Natural killer cell (primary cell): ENCODE results near the gene COA3. TPM values are rescaled to one million over a fixed set of nuclear protein-coding genes. Genes with fewer than 3 reads are reported as not detected.

Experiments used
- ATAC-seq, 3 donors: fragments of 150-1000 bp in 2 of 3; fragments of 200-7000 bp in 1 of 3; cut with Tn5 transposase; 1 replicate in 1 of 3; 2 replicates in 2 of 3; pipeline ENCODE4 v1.10.0; 2021; ENCODE audit warnings: mild to moderate bottlenecking in 2 of 3, moderate library complexity in 2 of 3
- DNase-seq, 2 donors: peaks; one replicate each; pipeline versions ENCODE4 v3.0.0 to v3.0.0-alpha.2; 2013 to 2021; ENCODE audit warnings: mixed read lengths in 1 of 2
- H3K27ac ChIP-seq: one replicate; pipeline ENCODE4 v1.5.1; 2013; ENCODE audit warnings: mild to moderate bottlenecking, low read length
- H3K27me3 ChIP-seq: one replicate; pipeline ENCODE4 v1.6.1; 2013; ENCODE audit warnings: low read length; ENCODE audit not compliant: control insufficient read depth, insufficient read depth
- H3K36me3 ChIP-seq: one replicate; pipeline ENCODE4 v1.6.1; 2013; ENCODE audit warnings: low read length; ENCODE audit not compliant: control insufficient read depth, insufficient read depth
- H3K4me1 ChIP-seq: one replicate; pipeline ENCODE4 v1.6.1; 2013; ENCODE audit warnings: low read length; ENCODE audit not compliant: control insufficient read depth, insufficient read depth
- H3K4me3 ChIP-seq: one replicate; pipeline ENCODE4 v1.5.1; 2013; ENCODE audit warnings: low read length
- H3K9me3 ChIP-seq: one replicate; pipeline ENCODE4 v1.6.1; 2013; ENCODE audit warnings: low read length; ENCODE audit not compliant: control insufficient read depth, insufficient read depth
- H3K27ac Mint-ChIP-seq, 2 donors: one replicate each; pipeline ENCODE4 v1.8.0; 2022; ENCODE audit warnings: mild to moderate bottlenecking in 2 of 2, mixed read lengths in 2 of 2, moderate library complexity in 1 of 2
- H3K27me3 Mint-ChIP-seq, 2 donors: one replicate each; pipeline ENCODE4 v1.8.0; 2022; ENCODE audit warnings: low read depth in 2 of 2, mixed read lengths in 2 of 2
- H3K36me3 Mint-ChIP-seq: one replicate; pipeline ENCODE4 v1.8.0; 2022; ENCODE audit warnings: mixed read lengths
- H3K4me1 Mint-ChIP-seq, 2 donors: one replicate each; pipeline ENCODE4 v1.8.0; 2022; ENCODE audit warnings: mixed read lengths in 2 of 2
- H3K4me3 Mint-ChIP-seq: one replicate; pipeline ENCODE4 v1.8.0; 2022; ENCODE audit warnings: mild to moderate bottlenecking, moderate library complexity, mixed read lengths
- H3K9me3 Mint-ChIP-seq, 2 donors: one replicate each; pipeline ENCODE4 v1.8.0; 2022; ENCODE audit warnings: mixed read lengths in 2 of 2
- WGBS: methylation state at CpG from one replicate; pipeline ENCODE4 v1.1.7; 2013; ENCODE audit warnings: missing lambda C conversion rate; ENCODE audit not compliant: insufficient coverage; 5-methylcytosine and 5-hydroxymethylcytosine counted together
- intact Hi-C: fragments of 100-400 bp; cut with micrococcal nuclease; formaldehyde crosslinking; loops from one replicate; pipeline ENCODE4 v1.14.2; 2022
- total RNA-seq, 4 donors: library from RNA; stranded (reverse); fragments of 120-200 nt in 1 of 4; gene quantifications; one replicate each; pipeline versions ENCODE4 v1.2.3 to v1.2.4, GENCODE V29; 2013 to 2022
- TF ChIP-seq, protein P1 (sequence below): fragments of 200-600 bp; IDR thresholded peaks from one replicate; pipeline ENCODE4 v1.8.0; 2022; ENCODE audit warnings: antibody characterized with exemption

COA3 gene, protein sequence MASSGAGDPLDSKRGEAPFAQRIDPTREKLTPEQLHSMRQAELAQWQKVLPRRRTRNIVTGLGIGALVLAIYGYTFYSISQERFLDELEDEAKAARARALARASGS
- 10 to 100 TPM; 12.9 to 19.3 (median 13.1) TPM for total RNA-seq
- 39.6 TPM for total RNA-seq (2013)

DNA sequence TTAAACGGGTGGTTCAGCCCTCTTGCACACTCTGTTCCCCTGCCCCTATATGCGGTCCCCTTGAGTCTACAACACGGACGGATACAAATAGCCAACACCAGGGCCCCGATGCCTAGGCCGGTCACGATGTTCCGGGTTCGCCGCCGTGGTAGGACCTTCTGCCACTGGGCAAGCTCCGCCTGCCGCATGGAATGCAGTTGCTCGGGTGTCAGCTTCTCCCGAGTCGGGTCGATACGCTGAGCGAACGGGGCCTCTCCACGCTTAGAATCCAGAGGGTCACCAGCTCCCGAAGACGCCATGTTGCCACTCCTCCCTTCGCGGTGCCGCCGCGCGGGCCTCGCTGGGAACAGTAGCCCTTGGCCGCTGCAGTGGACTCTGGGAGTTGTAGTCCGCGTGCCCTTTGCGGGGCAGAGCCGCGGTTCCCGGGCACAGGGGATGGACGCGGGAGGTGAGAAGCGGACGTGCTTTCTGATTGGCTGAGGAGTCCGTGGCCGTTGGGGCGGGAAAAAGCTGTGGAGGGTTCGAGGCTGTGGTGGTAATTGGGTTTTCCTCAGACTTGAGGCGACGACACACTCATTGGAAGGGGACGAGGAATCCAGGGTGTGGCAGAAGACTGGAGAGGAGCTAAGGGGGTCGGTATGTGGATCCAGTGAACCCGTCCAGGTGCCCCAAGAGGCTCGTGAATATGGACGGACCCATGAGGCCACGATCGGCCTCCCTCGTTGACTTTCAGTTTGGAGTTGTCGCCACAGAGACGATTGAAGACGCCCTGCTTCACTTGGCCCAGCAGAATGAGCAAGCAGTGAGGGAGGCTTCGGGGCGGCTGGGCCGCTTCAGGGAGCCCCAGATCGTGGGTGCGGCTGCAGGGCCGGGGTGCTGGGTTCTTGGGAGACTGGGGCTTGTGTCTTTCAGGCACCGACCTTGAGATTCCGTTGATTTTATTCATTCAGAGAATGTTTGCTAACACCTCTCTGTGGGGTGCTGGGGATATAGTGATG, at the start of gene COA3, which contains the start of gene CNTD1:
COA3 (minus strand) TSS at position 322 of the 998 bp plus-strand sequence; CDS start at position 299, 23 bp downstream.
CNTD1 (plus strand) TSS at position 479 of the 998 bp plus-strand sequence; CDS start at position 686, 207 bp downstream.
- H3K4me3 Mint-ChIP-seq: peak within 1 kb of the TSS; percentile 99
- intact Hi-C loops: no loop called here
- Histone ChIP-seq H3K36me3 (no peaks in the 10 kb centered on the region), H3K9me3 (no peaks in the 10 kb centered on the region), H3K27ac (no peak within 1 kb of the TSS), H3K4me3 (peak within 1 kb of the TSS; percentile 79), H3K27me3 (no peaks in the 10 kb centered on the region), H3K4me1 (peaks cover 19% of the 10 kb centered on the region)
- no peaks in the 10 kb centered on the region for H3K36me3 Mint-ChIP-seq
- peaks cover 18 to 37% of the 10 kb centered on the region in 2 donors for H3K4me1 Mint-ChIP-seq
- ATAC-seq: peak; percentile 92 to 100 (median 99)
- 27% methylated on average over 66 of the region's 66 CpGs for WGBS
- peak; percentile 65 to 83 for DNase-seq
- TF ChIP-seq, protein P1, sequence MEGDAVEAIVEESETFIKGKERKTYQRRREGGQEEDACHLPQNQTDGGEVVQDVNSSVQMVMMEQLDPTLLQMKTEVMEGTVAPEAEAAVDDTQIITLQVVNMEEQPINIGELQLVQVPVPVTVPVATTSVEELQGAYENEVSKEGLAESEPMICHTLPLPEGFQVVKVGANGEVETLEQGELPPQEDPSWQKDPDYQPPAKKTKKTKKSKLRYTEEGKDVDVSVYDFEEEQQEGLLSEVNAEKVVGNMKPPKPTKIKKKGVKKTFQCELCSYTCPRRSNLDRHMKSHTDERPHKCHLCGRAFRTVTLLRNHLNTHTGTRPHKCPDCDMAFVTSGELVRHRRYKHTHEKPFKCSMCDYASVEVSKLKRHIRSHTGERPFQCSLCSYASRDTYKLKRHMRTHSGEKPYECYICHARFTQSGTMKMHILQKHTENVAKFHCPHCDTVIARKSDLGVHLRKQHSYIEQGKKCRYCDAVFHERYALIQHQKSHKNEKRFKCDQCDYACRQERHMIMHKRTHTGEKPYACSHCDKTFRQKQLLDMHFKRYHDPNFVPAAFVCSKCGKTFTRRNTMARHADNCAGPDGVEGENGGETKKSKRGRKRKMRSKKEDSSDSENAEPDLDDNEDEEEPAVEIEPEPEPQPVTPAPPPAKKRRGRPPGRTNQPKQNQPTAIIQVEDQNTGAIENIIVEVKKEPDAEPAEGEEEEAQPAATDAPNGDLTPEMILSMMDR: no peak
- no peaks in the 10 kb centered on the region for H3K9me3 Mint-ChIP-seq
- peak within 1 kb of the TSS; percentile 85 to 90 for H3K27ac Mint-ChIP-seq
- peaks cover 0 to 3% of the 10 kb centered on the region in 2 donors for H3K27me3 Mint-ChIP-seq

DNA sequence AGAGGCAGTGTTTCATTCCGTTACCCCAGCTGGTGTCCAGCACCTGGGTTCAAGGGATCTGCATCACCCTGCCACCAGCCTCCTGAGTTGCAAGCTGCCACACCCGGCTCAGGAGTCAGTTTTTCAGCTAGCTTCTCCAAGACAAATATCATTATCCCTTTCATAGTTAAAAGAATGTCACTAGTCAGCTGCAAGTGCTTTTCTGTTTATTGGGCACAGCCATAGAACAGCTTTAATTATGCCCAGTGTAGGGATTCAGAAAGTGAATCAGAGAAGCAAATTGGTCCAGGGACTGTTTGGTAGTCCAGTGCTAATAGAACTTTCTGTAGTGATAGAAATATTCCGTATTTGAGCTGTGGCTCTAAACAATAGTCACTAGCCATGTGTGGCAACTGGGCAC, 49.6 kb upstream of the COA3 start:
- TF ChIP-seq, protein P1: no peak
- no peaks in the 10 kb centered on the region for H3K27me3 ChIP-seq
- no peaks in the 10 kb centered on the region for H3K9me3 ChIP-seq
- no peak overlapping the region for H3K27ac ChIP-seq
- H3K4me1 ChIP-seq: peaks cover 9% of the 10 kb centered on the region
- Mint-ChIP-seq H3K27me3 (no peaks in the 10 kb centered on the region), H3K4me3 (no peak overlapping the region), H3K4me1 (peaks cover 0 to 11% of the 10 kb centered on the region in 2 donors), H3K27ac (no peak overlapping the region), H3K9me3 (no peaks in the 10 kb centered on the region), H3K36me3 (no peaks in the 10 kb centered on the region)
- H3K4me3 ChIP-seq: no peak overlapping the region
- H3K36me3 ChIP-seq: peaks cover 18% of the 10 kb centered on the region
- no peak for DNase-seq
- WGBS: 100% methylated on average over 3 of the region's 3 CpGs
- ATAC-seq: no peak
- intact Hi-C loops: no loop called here

DNA sequence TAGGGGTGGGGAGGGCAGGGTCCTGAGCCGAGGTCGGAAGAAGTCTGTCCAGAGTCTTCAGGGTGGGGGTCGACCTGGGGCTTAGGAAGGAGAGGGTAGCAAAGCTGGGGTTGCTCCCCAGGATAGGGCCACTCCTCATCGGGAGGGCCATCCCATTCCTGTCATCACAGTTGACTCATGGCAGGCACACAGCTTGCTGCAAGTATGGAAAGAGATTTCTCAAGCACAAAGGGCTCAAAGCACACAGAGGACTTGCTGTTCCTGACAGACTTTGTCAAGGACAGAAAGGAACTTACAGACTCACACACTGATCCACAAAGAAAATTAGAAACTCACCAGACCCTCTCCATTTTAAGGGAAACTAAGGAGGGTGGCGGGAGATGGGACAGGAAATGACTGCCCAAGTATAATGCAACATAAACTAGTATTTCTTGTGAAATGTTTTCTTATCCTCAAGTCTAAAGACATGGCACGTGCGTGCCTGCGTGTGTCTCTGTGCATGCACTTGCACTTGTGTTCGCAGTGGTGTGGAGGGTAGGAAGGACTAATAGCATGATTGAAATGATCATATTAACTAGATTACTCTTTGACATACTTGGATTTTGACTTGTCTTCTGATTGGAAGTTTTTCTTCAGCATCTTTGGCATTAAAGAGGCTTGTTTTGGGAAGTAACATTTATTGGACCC, 48.2 kb upstream of the COA3 start:
- Mint-ChIP-seq H3K4me3 (no peak overlapping the region), H3K36me3 (no peaks in the 10 kb centered on the region), H3K27ac (peak overlapping the region in 1 of 2 donors; percentile 88), H3K4me1 (peaks cover 0 to 11% of the 10 kb centered on the region in 2 donors), H3K27me3 (no peaks in the 10 kb centered on the region), H3K9me3 (no peaks in the 10 kb centered on the region)
- WGBS: 94% methylated on average over 8 of the region's 9 CpGs
- no peak overlapping the region for H3K4me3 ChIP-seq
- no peaks in the 10 kb centered on the region for H3K27me3 ChIP-seq
- H3K36me3 ChIP-seq: peaks cover 32% of the 10 kb centered on the region
- TF ChIP-seq, protein P1: no peak
- H3K9me3 ChIP-seq: no peaks in the 10 kb centered on the region
- intact Hi-C loops: no loop called here
- no peak for DNase-seq
- no peak overlapping the region for H3K27ac ChIP-seq
- peaks cover 9% of the 10 kb centered on the region for H3K4me1 ChIP-seq
- peak in 1 of 3 donors; percentile 11 for ATAC-seq
